Measurements from ENCODE around the gene ACAD9. TPM values are rescaled to one million over a fixed set of nuclear protein-coding genes. Genes with fewer than 3 reads are reported as not detected.

ACAD9 gene
- total and polyA plus RNA-seq, 9 of the 15 experiments (the other 6 are each of a cell fraction or from before 2014, with no cell fraction given) = 10.2 to 32.6 (median 22.8) TPM

DNA sequence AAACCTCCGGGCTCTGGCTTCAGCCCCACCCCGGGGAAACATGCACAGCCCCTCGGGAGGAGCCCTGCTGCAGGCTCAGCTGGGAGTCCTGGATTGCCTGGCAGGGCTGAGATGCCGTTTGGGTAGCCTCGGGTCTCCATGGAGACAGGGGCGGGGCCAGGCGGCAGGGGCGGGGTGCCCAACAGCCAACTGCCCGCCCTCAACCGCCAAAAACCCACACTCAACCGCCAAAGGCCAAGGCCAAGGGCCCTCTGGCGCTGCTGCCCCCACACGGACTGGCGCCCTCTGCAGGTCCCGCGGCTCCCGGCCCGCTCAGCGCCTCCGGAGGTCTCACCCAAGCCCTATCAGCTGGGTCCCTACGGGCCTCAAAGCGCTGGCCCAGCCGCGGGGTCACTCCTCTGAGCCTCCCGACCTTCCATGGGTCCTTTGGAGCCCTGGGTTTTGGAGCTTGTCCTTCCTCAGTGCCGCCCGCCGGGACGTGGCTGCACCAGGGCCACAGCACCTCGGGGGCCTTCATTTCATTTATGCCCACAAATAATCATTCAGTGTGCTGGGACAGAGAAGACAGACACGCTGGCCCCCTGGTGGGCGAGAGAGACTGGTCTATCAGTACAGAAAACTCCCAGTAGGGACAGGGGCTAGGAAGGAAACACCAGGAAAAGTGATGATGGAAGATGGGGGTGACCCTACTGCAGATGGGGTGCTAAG, 33.5 kb upstream of the ACAD9 start (continued):
- TF ChIP-seq, protein P1, sequence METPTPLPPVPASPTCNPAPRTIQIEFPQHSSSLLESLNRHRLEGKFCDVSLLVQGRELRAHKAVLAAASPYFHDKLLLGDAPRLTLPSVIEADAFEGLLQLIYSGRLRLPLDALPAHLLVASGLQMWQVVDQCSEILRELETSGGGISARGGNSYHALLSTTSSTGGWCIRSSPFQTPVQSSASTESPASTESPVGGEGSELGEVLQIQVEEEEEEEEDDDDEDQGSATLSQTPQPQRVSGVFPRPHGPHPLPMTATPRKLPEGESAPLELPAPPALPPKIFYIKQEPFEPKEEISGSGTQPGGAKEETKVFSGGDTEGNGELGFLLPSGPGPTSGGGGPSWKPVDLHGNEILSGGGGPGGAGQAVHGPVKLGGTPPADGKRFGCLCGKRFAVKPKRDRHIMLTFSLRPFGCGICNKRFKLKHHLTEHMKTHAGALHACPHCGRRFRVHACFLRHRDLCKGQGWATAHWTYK (CRISPR knock-in tag; IDR thresholded peaks at IDR 0.05) = no peak
- TF ChIP-seq RBFOX2 (IDR thresholded peaks at IDR 0.05; ENCODE audit: low read depth, low read length) (peak; percentile 65), MAZ (CRISPR knock-in tag; conservative IDR thresholded peaks at IDR 0.05 in 1 of 2, IDR thresholded peaks at IDR 0.05 in 1 of 2) (peak; percentile 81 to 94), ZNF217 (CRISPR knock-in tag; IDR thresholded peaks at IDR 0.05) (no peak), ZBTB7A (IDR thresholded peaks at IDR 0.05; ENCODE audit: borderline replicate concordance, control insufficient read depth, low read depth, low read length) (peak; percentile 78; the same call in 1 of the 2 replicates), ETV5 (CRISPR knock-in tag; IDR thresholded peaks at IDR 0.05; ENCODE audit: low read depth) (no peak), TAF9B (IDR thresholded peaks at IDR 0.05; ENCODE audit: partially characterized antibody) (no peak), CBX3 (IDR thresholded peaks at IDR 0.05; ENCODE audit: borderline replicate concordance in 1 of 2, low read length in 2 of 2) (no peak), E4F1 (CRISPR knock-in tag; IDR thresholded peaks at IDR 0.05; ENCODE audit: borderline replicate concordance) (no peak), PRPF4 (IDR thresholded peaks at IDR 0.05; ENCODE audit: insufficient read depth, low read depth, low read length, poor library complexity, severe bottlenecking) (no peak), KAT2B (IDR thresholded peaks at IDR 0.05; ENCODE audit: low read depth, low read length) (no peak), SNRNP70 (optimal IDR thresholded peaks at IDR 0.05; ENCODE audit: low read depth, low read length) (no peak), BCL6 (CRISPR knock-in tag; IDR thresholded peaks at IDR 0.05) (no peak), MTA3 (IDR thresholded peaks at IDR 0.05; ENCODE audit: borderline replicate concordance) (peak; percentile 54; the same call in 1 of the 2 replicates), MECOM (CRISPR knock-in tag; IDR thresholded peaks at IDR 0.05) (no peak)
- TF ChIP-seq, protein P2, sequence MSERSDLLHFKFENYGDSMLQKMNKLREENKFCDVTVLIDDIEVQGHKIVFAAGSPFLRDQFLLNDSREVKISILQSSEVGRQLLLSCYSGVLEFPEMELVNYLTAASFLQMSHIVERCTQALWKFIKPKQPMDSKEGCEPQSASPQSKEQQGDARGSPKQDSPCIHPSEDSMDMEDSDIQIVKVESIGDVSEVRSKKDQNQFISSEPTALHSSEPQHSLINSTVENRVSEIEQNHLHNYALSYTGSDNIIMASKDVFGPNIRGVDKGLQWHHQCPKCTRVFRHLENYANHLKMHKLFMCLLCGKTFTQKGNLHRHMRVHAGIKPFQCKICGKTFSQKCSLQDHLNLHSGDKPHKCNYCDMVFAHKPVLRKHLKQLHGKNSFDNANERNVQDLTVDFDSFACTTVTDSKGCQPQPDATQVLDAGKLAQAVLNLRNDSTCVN (CRISPR knock-in tag; IDR thresholded peaks at IDR 0.05) = no peak
